GM19324 (cell line): ENCODE results near the gene ZNF469.

ENCODE experiments used
- ATAC-seq: cut with Tn5 transposase; IDR thresholded peaks from one replicate; pipeline ENCODE4 v1.9.1; 2021; ENCODE audit warnings: mild to moderate bottlenecking, moderate library complexity; ENCODE audit not compliant: unreplicated experiment, low FRiP score

ZNF469 gene

DNA sequence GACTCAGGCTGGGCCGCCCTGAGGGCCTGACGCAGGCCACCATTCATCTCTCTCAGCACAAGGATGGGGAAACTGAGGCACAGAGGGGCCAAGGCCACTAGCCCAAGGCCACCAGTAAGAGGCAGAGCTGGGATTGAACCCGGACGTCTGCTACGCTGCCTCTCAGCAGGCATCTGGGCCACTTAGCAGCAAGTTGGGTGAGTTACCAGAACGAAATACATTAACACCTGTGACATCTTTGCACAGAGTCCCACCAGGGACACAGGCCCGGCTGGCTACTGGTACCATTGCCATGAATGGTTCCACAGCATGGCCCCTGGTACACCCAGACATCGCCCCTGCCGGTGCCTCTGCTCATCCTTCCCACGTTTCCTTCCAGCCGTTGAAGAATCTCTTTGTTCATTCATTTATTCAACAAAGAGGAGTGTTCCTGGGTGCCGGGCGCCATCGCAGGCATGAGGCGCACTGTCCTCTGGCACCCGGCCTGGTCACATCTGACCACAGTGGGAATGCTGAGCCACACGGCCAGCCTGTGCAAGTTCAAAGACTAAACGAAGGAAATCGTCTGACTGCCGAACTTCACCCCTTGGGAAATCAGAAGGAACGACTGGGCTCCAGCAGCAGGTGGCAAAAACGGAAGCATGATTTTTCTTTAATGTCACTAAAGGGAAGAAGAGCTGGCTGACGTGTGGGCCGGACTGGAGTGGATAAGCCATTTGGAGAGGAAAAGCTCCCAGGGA lies 7.4 kb upstream of the ZNF469 start:
- no peak for ATAC-seq

DNA sequence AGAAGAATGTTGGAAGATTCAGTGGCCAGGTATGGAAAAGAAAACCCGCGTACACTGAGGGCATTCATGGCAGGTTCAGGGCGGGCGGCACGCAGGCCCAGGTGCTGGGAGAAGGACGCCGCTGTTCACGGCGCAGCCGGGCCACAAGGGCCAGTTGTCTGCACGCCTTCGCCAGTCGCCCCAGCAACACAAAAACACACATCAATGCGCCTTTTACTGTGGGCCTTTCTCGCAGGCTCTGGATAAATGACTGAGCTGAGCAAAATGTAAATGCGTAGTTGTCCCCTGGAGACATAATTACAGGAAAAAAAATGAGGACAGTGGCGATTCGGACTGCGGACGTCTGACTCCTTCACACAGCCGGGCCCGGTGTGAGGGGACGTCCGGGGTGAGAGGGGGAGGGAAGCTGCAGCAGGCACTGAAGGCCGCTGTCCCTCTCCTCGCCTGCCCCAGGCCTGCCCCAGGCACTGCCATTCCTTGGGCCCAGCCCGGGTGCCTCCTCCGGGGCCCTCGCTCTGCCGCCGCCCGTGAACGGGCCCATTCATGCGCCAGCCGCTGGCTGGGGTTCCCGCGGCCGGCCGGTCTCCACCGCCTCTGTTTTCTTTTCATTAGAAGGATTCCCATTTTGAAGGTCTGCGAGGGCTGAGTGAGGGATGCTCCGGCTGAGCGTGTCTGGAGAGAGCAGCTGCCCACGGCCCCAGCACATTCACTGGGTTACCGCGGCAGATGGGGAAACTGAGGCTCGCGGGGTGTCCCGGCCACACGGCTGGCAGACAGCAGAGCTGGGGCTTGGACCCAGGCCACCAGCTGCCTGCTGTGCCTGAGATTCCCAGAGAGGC lies 6.5 kb upstream of the ZNF469 start:
- ATAC-seq = no peak

DNA sequence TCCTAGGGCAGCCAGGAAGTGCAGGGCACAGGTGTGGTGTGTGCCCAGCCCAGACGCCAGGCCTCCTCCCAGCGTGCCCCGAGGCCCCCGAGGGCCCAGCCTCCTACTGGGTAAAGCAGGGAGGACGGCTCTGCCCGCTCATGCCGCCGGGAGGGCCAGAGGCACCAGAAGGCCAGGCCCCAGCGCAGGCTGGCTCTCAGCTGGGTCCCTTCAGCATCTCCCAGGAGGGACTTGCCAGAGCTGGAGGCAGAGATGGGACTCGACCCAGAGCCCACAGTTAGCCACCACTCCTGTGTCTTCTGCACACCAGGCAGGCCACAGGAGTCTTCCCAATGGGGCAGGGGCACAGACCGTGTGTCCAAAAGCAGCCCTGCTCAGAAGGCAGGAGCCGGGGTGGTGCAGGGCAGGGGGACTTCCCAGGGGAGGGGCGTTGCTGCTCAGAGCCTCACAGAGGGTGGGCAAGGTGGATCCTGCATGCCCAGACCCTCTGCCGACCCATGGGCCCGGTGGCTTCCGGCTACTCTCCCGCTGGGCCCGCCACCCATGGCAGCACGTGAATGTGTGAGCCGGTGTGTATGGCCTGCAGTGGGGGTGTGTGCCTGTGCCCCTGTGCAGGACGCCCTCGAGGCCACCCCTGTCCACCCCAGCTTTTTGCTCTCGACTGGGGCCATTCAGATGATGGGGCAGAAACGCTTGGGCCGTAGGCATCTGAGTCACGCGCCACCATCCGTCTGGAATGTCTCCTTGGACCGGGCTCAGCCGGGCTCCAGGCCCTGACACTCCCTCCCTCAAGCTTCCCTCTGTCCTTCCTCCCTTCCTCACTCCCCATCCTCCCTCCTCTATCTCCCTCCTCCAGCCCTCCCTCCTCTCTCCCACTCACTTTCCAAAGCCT lies 5.7 kb upstream of the ZNF469 start:
- no peak for ATAC-seq

DNA sequence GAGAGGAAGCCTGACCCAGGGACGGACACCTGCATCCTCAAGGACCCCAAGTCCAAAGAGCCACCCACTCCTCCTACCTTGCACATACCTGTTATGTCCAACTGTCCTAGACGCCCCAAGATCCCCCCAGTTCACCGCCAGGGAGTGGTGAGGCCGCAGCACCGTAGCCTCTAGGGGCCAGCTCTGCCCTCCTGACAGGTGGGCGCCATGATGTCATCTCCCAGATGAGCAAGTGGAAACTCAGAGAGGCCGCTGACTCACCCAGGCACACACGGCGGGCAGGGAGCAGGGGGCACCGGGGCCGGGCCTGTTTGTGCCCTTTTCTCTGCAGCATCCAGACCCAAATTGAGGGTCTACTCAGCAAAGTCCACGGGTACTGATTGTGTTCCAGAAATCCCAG lies 4.8 kb upstream of the ZNF469 start:
- no peak for ATAC-seq

GRCh38 chr16:88378401-88378800 lies 4.4 kb upstream of the ZNF469 start:
- ATAC-seq = no peak

DNA sequence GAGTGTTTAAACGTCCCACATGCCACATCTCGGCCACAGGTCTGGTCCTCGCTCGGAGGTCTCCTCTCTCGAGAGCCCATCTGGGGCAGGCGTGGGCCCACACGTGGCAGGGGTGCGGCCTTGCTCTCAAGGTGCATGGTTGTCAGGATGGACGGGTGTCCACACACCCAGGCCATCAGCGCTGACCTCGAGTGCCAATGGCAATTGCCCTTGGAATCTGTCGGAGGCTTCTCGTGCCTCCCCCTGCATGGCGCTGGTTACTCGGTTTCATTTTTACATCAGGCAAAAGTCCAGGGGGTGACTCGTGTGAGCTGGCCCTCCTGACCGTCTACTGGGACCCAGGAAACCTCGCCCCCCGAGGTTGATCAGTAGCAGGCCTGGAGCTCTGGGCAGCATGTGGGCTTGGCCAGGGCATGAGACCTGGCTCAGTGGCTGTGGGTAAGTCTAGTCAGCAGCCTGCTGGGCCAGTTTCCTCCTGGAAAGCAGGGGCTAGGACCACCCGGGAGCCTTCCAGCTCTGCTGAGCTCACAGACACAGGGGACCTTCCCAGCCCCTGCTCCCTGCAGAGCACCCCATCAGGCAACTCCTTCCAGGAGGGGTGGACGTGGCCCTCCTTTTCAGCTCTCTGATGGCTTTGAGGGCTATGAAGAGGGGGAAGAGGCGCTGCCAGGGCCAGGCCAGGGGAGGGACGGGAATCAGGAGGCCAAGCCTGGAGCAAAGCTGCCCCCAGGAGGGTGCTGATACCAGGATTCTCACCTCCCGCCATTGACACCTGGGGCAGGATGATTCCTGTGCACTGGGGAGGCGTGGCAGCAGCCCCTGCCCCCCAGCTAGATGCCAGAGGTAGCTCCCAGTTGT lies 3.7 kb upstream of the ZNF469 start:
- ATAC-seq = no peak

DNA sequence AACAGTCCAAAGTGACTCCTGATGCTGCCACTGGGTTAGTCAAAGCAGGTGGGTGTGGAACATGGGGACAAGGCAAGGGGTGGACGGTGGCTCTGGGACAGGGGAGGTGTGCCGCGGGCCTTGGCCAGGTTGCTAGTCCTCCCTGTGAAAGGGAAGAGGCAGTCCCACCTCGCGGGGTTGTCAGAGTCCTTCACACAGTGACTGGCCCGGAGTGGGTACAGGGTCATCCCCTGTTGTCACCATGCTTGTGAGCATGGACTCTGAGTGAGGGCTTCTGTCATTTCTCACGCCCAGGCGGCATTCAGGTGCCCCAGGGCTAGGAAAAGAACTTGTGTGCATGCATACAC lies 3.1 kb upstream of the ZNF469 start:
- no peak for ATAC-seq

DNA sequence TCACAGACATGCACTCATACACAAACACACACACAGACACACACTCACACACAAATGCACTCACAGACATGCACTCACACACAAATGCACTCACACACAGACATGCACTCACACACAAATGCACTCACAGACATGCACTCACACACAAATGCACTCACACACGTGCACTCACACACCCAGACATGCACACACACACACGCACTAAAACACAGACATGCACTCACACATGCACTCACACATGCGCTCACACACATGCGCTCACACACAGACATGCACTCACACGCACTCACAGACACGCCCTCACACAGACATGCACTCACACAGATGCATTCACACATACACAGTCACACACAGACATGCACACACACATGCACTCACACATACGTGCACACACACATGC lies 2.7 kb upstream of the ZNF469 start:
- no peak for ATAC-seq

DNA sequence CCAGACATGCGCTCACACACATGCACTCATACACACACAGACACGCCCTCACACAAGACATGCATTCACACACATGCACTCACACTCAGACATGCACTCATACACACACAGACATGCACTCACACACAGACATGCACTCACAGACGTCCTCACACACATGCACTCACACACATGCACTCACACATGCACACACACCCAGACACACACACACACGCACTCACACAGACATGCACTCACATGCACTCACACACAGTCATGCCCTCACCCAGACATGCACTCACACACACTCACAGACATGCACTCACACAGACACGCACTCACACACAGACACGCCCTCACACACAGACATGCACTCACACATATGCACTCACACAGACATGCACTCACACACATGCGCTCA lies 2.1 kb upstream of the ZNF469 start:
- ATAC-seq = no peak

DNA sequence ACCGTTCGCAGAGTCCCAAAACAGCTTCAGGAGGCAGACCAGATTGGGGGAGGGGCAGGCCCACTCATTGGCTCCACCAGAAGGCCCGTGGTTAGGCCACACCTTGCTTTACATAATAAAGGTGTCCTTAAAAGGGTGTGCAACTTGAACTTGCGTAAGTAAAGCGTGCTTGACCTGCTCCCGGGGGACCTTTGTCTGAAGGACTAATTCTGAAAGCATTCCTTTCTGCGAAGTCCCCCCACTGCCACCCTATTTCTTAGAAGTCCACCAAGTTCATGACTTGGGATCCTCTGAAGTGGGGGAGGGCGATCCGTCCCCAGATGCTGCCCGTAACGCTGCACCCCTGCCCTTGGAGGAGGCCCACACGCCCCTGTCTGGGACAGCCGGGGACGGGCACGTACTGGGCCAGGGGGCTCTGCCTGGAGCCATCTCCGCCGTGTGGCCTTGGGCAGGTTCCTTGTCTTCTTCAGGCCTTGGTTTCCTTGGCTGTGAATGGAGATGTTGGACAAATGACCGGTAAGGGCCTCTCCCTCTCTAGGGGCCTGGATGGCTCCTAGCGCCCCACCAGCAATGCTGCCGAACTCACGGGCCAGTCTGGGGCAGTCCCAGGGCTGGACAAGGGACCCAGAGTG lies 823 bp upstream of the ZNF469 start:
- ATAC-seq = no peak

DNA sequence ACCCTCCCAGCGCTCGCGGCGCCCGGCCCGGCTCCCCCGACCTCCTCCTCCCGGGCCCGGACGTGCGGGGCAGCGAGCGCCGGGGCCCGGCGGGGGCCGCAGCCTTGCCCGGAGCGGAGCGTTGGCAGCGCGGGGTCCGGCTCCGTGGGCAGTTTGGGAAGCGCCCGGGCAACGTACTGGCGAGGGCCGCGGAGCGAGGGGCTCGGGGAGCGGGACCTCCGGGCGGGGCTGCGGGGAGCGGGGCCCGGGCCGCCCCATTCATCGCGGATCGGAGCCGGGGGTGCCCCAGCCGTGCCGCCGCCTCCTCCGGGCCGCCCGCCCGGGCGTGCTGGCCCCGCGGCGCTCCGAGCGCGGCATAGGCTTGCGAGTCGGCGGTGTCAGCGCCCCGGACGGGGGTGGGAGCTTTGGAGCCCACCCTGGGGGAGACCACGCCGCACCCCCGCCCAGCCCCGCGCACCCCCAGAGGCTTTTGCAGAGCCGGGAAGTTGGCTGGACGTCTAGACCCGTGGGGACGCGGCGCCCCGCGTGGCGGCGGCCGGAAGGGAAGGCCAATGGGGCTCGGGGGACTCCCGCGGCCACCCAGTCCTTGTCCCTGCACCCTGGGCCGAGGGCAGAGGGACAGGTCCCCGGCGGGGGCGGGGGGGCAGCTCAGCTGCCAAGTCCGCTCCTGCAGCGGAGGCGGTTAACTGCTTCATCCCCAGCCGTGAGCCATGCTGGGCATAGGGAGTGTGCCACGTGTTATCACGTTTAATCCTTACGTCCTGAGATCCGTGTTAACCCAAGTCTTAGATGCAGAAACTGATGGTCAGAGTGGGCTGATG lies 852 bp downstream of the ZNF469 start:
- ATAC-seq = no peak

DNA sequence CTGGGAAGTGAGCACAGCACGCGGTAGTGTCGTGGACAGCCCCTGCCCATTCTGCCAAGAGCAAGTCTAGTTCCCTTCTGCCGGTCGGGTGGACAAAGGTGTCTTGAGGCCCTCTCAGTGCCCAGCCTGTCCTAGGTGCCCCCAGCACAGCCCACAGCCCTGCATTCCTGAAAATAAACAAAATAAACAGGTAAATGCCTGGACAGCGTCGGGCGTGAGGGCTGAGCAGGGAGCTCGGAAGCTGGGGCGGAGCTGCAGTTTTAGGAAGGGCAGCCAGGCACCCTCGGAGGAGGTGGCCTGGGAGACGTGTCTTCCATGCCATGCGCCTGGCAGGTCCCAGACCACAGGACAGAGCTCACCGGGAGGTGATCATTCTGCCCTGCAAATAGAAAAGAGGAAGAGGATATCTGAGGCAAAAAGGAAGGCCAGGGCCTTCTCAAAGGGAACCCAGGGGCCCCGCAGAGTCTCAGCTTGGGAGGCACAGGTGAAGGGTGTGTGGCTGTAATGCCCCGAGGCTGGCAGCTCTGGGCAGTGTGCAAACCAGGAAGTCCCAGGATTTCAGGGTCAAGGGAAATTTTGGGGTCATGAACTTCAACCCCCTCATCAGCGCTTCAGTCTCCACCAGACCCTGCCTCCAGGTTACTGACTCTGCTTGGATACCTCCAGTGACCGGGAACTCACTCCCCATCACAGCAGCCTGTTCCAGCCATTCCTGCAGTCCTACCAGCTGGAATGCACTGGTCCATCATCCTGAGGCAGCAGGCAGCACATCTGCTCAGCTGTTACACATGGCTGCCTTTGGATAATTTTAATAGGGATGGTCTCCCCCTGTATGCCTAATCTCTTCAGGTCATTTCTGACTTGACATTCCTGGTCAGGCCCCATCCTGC lies 1.7 kb downstream of the ZNF469 start:
- ATAC-seq = no peak

DNA sequence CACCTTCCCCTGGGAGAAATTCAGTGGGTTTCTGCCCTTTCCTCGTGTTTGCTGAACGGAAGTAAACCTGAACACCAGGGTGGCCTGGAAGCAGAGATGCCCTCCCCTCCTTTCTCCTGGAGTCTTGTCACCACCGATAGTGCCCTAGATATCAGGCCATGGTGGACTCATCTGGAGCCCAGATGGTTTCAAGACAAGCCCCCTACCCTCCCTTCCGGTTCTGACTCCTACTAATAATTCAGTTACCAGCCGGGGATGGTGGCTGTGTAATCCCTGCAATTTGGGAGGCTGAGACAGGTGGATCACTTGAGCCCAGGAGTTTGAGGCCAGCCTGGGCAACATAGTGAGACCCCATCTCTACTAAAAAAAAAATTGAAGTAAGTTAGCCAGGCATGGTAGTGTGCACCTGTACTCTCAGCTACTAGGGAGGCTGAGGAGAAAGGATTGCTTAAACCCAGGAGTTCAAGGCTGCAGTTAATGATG lies 2.4 kb downstream of the ZNF469 start:
- ATAC-seq = no peak

DNA sequence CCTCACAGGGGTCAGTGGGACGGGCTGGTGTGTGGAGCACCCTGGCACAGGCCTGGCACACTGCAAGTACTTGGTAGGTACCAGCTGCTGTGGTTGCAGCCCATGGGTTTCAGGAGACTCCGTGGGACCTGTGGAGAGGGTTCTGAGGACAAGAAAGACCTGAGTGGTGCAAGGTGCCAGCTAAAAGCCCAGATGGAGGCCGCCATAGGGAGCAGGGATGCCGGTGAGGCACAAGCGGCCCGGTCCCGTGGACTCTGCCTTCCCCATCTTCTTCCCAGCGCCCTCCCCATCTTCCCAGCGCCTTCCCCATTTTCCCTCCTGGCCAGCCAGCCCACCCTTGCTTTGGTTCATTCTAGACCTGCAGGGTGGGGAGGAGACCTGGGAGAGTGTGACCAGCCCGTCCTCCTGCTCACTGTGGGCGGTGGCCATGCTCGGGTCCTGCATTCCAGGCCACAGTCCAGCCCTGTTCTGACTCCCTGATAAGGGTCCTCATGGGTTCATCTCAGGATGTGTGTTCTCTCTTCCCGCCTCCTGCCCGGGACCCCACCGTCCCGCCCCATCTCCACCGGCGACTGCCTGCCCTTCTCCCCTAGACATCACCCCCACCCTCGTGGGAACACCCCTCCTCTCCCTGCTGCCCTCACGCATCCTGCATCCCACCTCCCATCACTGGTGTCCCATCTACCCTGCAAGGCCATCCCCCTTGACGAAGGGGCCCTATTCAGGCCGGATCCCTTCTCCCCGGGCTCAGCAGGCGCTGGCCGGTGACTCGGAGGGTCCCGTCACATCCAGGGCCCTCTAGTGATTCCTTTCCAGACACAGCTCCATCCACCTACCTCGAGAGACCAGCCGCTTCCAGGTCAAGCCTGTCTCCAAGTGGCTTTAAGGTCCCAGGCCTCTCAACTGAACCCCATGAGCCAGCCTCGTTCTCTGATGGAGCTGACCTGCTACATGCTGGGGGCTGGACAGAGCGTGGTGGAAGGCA lies 3.4 kb downstream of the ZNF469 start:
- no peak for ATAC-seq

DNA sequence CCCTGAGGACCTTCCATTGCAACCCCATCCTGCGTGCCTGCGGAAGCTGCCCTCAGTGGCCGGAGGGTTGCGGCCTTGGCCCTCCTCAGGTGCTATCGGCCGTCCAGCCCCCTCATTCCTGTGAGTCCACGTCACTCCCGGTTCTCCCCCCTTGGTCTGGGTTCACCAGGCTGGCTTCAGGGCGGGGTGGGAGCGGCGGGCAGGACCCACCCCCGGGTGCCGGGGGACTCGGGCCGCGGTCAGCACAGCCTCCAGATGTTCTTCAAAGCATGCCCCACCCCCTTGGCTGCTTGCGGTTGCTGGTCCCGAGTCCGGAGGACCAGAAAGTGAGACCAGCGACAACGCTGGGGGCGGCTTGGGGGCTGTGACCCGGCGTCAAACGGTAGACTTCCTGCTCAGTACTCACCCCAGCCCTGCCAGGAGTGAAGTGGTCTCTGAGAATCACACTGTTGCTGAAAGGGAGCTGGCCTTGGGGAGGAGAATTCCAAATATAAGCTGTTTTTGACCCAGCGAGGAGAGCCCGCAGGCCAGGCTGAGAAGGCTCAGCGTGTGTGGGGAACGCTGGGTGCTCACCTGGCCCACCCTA lies 4.5 kb downstream of the ZNF469 start:
- ATAC-seq = no peak

- no peak for ATAC-seq
These were observed 5.3 kb downstream of the ZNF469 start for GRCh38 chr16:88387941-88388627.
